ENCODE measurements around the gene MAGEB3. TPM values are rescaled to one million over a fixed set of nuclear protein-coding genes. Genes with fewer than 3 reads are reported as not detected.

MAGEB3 gene
- total RNA-seq, 1 donor from 2014 or later = not detected

- Mint-ChIP-seq H3K27ac (ENCODE audit: unreplicated experiment) (no peak overlapping the region), H3K9me3 (peaks cover 14% of the 10 kb centered on the region), H3K27me3 (ENCODE audit: low read depth) (no peaks in the 10 kb centered on the region), H3K36me3 (ENCODE audit: low read depth) (no peaks in the 10 kb centered on the region), H3K4me1 (no peaks in the 10 kb centered on the region), H3K4me3 (no peak overlapping the region)
- TF ChIP-seq, protein P1, sequence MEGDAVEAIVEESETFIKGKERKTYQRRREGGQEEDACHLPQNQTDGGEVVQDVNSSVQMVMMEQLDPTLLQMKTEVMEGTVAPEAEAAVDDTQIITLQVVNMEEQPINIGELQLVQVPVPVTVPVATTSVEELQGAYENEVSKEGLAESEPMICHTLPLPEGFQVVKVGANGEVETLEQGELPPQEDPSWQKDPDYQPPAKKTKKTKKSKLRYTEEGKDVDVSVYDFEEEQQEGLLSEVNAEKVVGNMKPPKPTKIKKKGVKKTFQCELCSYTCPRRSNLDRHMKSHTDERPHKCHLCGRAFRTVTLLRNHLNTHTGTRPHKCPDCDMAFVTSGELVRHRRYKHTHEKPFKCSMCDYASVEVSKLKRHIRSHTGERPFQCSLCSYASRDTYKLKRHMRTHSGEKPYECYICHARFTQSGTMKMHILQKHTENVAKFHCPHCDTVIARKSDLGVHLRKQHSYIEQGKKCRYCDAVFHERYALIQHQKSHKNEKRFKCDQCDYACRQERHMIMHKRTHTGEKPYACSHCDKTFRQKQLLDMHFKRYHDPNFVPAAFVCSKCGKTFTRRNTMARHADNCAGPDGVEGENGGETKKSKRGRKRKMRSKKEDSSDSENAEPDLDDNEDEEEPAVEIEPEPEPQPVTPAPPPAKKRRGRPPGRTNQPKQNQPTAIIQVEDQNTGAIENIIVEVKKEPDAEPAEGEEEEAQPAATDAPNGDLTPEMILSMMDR (conservative IDR thresholded peaks at IDR 0.05) = no peak
- no peak for DNase-seq (ENCODE audit: low read depth, low spot score)
These were observed 22.8 kb downstream of the MAGEB3 start for GRCh38 chrX:30253257-30253656.

DNA sequence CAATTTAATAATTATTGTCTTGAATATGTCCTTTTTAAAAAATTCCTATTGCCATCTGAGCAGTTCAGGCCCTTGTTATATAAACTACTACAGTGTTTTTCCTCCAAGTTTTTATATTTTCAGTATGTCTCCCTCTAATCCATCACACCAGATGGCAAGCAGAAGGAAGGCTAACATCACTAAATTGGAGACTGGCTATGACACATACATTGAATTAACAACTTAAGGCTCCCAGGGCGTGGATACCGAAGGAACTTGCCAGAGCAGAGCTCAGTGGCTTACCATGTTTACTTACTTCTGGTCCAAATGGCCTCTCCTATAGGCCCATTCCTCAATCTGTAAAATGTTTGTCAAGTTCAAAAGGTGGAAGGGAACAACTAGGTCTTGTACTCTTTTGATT is 29.5 kb downstream of the MAGEB3 start:
- DNase-seq (ENCODE audit: low read depth, low spot score) = no peak
- H3K4me3 Mint-ChIP-seq = no peak overlapping the region

GRCh38 chrX:30261012-30261411 is 30.6 kb downstream of the MAGEB3 start:
- TF ChIP-seq, protein P1 (conservative IDR thresholded peaks at IDR 0.05) = no peak

More for the DNA sequence above, 29.5 kb downstream of the MAGEB3 start:
- peaks cover 10% of the 10 kb centered on the region for H3K9me3 Mint-ChIP-seq
- no peaks in the 10 kb centered on the region for H3K4me1 Mint-ChIP-seq
- no peaks in the 10 kb centered on the region for H3K27me3 Mint-ChIP-seq (ENCODE audit: low read depth)
- H3K36me3 Mint-ChIP-seq (ENCODE audit: low read depth) = no peaks in the 10 kb centered on the region
- H3K27ac Mint-ChIP-seq (ENCODE audit: unreplicated experiment) = no peak overlapping the region
- TF ChIP-seq, protein P1 (conservative IDR thresholded peaks at IDR 0.05) = no peak

GRCh38 chrX:30262763-30263162 is 32.3 kb downstream of the MAGEB3 start:
- Mint-ChIP-seq H3K27ac (ENCODE audit: unreplicated experiment) (no peak overlapping the region), H3K4me3 (no peak overlapping the region), H3K4me1 (peaks cover 5% of the 10 kb centered on the region), H3K27me3 (ENCODE audit: low read depth) (no peaks in the 10 kb centered on the region), H3K9me3 (peaks cover 4% of the 10 kb centered on the region), H3K36me3 (ENCODE audit: low read depth) (no peaks in the 10 kb centered on the region)
- TF ChIP-seq, protein P1 (conservative IDR thresholded peaks at IDR 0.05) = no peak
- no peak for DNase-seq (ENCODE audit: low read depth, low spot score)

More at GRCh38 chrX:30261012-30261411, 30.6 kb downstream of the MAGEB3 start:
- Mint-ChIP-seq H3K27ac (ENCODE audit: unreplicated experiment) (no peak overlapping the region), H3K9me3 (peaks cover 6% of the 10 kb centered on the region), H3K27me3 (ENCODE audit: low read depth) (no peaks in the 10 kb centered on the region), H3K4me3 (no peak overlapping the region), H3K4me1 (no peaks in the 10 kb centered on the region), H3K36me3 (ENCODE audit: low read depth) (no peaks in the 10 kb centered on the region)
- DNase-seq (ENCODE audit: low read depth, low spot score) = no peak

DNA sequence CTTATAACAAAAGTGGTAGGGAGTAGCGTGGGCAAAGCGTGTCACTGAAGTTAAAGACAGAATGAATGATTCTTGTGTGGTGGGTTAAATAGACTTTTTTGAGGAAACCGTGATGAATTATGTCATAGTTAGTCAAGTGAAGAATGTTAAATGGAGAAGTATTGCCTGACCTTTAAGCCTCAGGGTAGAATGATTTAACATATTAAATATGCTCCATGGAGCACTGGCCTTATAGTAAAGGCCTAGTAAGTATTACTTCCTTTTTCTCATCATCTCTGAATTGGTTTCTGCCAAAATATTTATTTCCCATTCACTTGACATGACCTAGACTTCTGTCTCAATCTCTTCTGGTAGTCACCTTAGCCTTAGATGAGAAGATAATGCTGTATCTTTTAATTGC is 40.2 kb downstream of the MAGEB3 start:
- peaks cover 2% of the 10 kb centered on the region for H3K9me3 Mint-ChIP-seq
- TF ChIP-seq, protein P1 (conservative IDR thresholded peaks at IDR 0.05) = no peak
- no peak for DNase-seq (ENCODE audit: low read depth, low spot score)
- H3K4me1 Mint-ChIP-seq = peaks cover 5% of the 10 kb centered on the region
- H3K4me3 Mint-ChIP-seq = no peak overlapping the region
- H3K36me3 Mint-ChIP-seq (ENCODE audit: low read depth) = no peaks in the 10 kb centered on the region
- no peak overlapping the region for H3K27ac Mint-ChIP-seq (ENCODE audit: unreplicated experiment)
- no peaks in the 10 kb centered on the region for H3K27me3 Mint-ChIP-seq (ENCODE audit: low read depth)

DNA sequence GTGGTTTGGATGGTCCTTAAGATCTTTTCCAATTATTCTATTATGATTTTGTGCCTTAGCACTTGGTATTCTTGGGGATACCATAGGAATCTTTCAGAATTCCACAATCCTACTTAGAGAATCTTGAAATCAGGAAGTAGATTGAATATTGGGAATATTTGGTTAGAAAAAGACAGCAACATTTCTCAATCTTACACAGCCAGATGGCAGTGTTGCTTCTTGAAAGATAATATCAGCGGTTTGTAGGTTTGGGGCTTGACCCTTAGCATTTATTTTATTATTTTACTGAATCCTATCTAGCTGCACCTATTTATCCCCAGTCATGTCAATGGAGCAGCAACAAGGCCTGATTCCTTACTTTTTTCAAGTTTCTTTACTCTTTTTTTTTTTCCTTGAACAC is 45.0 kb downstream of the MAGEB3 start:
- H3K27ac Mint-ChIP-seq (ENCODE audit: unreplicated experiment) = no peak overlapping the region
- H3K36me3 Mint-ChIP-seq (ENCODE audit: low read depth) = no peaks in the 10 kb centered on the region
- H3K9me3 Mint-ChIP-seq = no peaks in the 10 kb centered on the region
- H3K27me3 Mint-ChIP-seq (ENCODE audit: low read depth) = no peaks in the 10 kb centered on the region
- no peak for DNase-seq (ENCODE audit: low read depth, low spot score)
- H3K4me3 Mint-ChIP-seq = no peak overlapping the region
- no peaks in the 10 kb centered on the region for H3K4me1 Mint-ChIP-seq
- TF ChIP-seq, protein P1 (conservative IDR thresholded peaks at IDR 0.05) = peak; percentile 66
